Activated CD8-positive, alpha-beta T cell treated with anti-CD3 and anti-CD28 coated beads for 36 hours (primary cell): ENCODE data around the gene SPTAN1. TPM values are rescaled to one million over a fixed set of nuclear protein-coding genes. Genes with fewer than 3 reads are reported as not detected.

Experiments used
- ATAC-seq: fragments of 200-7000 bp; cut with Tn5 transposase; one replicate; pipeline ENCODE4 v1.10.0; 2021; ENCODE audit warnings: mild to moderate bottlenecking, moderate library complexity
- CTCF ChIA-PET: fragments of 350-600 bp; sonication (Branson Sonifier 250); formaldehyde crosslinking; loops from one replicate; lab custom pipeline; 2021; ENCODE audit warnings: antibody characterized with exemption; lab: Charles Lee
- POLR2A ChIA-PET: fragments of 350-600 bp; sonication (Branson Sonifier 250); formaldehyde crosslinking; loops from one replicate; lab custom pipeline; 2021; ENCODE audit warnings: antibody characterized with exemption; lab: Charles Lee
- DNase-seq: peaks from one replicate; pipeline ENCODE4 v3.0.0-alpha.2; 2020
- H3K27ac Mint-ChIP-seq: one replicate; pipeline ENCODE4 v1.8.0; 2021; ENCODE audit warnings: mild to moderate bottlenecking, mixed read lengths
- H3K27me3 Mint-ChIP-seq: one replicate; pipeline ENCODE4 v1.8.0; 2021; ENCODE audit warnings: mixed read lengths
- H3K36me3 Mint-ChIP-seq: one replicate; pipeline ENCODE4 v1.8.0; 2021; ENCODE audit warnings: low read depth, mixed read lengths
- H3K4me1 Mint-ChIP-seq: one replicate; pipeline ENCODE4 v1.8.0; 2021; ENCODE audit warnings: low read depth, mixed read lengths
- H3K4me3 Mint-ChIP-seq: one replicate; pipeline ENCODE4 v1.8.0; 2021; ENCODE audit warnings: mild to moderate bottlenecking, moderate library complexity, mixed read lengths
- H3K9me3 Mint-ChIP-seq: one replicate; pipeline ENCODE4 v1.8.0; 2021; ENCODE audit warnings: mixed read lengths
- intact Hi-C: fragments of 100-400 bp; cut with micrococcal nuclease; formaldehyde crosslinking; loops from one replicate; pipeline ENCODE4 v1.10.0; 2022
- total RNA-seq, 2 experiments: library from RNA; stranded (reverse); gene quantifications; one replicate each; pipeline ENCODE4 v1.2.3, GENCODE V29; 2021
- TF ChIP-seq, protein P1 (sequence below): fragments of 200-600 bp; IDR thresholded peaks from one replicate; pipeline ENCODE4 v1.8.0; 2022; ENCODE audit warnings: antibody characterized with exemption, mild to moderate bottlenecking

Gene SPTAN1
- total RNA-seq, 2 experiments from 2014 or later, result 178 to 183 TPM

DNA sequence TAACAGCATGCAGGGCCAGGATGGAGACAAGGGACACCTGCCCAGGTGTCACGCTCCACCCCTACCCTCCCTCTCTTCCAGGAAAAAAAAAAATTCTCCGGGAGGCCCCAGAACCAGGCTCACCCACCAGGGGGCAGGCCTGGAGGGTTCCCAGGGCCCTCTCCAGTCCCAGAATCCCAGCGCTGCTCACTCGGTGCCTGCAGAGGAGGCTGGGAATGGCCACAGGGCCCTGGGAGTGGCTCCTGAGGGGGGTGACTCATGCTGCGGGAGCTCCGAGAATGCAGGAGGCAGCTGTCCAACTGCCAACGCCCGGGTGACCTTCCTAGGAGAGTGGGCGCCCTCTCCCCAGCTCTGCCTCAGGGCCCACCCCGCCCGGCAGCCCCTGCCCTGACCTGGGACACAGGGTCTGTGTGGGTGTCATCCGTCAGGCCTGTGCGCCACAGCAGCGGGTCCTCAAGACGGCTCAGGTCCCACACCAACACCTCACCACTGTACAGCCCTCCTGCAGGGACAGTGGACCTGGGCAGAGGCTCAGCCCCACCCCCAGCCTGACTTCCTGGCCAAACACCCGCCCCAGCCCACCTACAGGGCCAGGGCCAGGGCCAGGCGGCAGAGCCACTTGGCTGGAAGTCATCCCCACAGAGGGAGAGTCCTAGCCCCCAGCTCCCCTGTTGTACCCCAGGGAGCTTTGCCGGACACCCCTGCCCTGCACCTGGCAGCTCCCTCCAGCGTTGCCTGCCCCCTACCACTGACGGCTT, 83.1 kb downstream of the SPTAN1 start:
- POLR2A ChIA-PET, result no interaction called here
- Mint-ChIP-seq H3K4me3 (no peak overlapping the region), H3K27me3 (no peaks in the 10 kb centered on the region), H3K27ac (no peak overlapping the region), H3K9me3 (no peaks in the 10 kb centered on the region), H3K36me3 (peaks cover 15% of the 10 kb centered on the region), H3K4me1 (no peaks in the 10 kb centered on the region)
- ATAC-seq (no peak), DNase-seq (no peak)
- TF ChIP-seq, protein P1, sequence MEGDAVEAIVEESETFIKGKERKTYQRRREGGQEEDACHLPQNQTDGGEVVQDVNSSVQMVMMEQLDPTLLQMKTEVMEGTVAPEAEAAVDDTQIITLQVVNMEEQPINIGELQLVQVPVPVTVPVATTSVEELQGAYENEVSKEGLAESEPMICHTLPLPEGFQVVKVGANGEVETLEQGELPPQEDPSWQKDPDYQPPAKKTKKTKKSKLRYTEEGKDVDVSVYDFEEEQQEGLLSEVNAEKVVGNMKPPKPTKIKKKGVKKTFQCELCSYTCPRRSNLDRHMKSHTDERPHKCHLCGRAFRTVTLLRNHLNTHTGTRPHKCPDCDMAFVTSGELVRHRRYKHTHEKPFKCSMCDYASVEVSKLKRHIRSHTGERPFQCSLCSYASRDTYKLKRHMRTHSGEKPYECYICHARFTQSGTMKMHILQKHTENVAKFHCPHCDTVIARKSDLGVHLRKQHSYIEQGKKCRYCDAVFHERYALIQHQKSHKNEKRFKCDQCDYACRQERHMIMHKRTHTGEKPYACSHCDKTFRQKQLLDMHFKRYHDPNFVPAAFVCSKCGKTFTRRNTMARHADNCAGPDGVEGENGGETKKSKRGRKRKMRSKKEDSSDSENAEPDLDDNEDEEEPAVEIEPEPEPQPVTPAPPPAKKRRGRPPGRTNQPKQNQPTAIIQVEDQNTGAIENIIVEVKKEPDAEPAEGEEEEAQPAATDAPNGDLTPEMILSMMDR, result peak; percentile 21
- intact Hi-C loops, result no loop called here
- CTCF ChIA-PET, result interaction anchor here (1.0 kb wide), 1 partner anchor 216 kb away, joined by 3 read pairs; no protein-coding TSS in a partner anchor

DNA sequence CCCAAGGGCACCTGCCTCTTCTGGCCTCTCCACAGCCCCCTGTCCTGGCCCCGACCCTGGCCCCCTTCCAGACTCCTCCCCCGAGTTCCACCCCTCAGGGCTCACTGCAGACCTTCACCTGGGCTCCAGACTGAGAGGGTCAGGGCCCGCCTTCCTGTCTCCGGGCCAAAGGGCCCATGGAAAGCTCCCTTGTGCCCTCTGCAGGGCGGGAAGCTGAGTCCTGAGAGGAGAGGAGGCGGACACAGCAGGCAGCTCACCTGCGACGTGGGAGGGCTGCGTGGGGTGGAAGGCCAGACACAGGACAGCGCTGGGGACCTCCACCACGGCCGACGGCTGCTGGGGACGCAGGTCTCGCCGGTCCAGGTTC, 83.6 kb downstream of the SPTAN1 start:
- intact Hi-C loops, result no loop called here
- CTCF ChIA-PET, result no interaction called here
- TF ChIP-seq, protein P1, result no peak
- Mint-ChIP-seq H3K4me1 (no peaks in the 10 kb centered on the region), H3K9me3 (no peaks in the 10 kb centered on the region), H3K27ac (no peak overlapping the region), H3K36me3 (peaks cover 15% of the 10 kb centered on the region), H3K4me3 (no peak overlapping the region), H3K27me3 (no peaks in the 10 kb centered on the region)
- ATAC-seq (no peak), DNase-seq (no peak)
- POLR2A ChIA-PET, result no interaction called here

DNA sequence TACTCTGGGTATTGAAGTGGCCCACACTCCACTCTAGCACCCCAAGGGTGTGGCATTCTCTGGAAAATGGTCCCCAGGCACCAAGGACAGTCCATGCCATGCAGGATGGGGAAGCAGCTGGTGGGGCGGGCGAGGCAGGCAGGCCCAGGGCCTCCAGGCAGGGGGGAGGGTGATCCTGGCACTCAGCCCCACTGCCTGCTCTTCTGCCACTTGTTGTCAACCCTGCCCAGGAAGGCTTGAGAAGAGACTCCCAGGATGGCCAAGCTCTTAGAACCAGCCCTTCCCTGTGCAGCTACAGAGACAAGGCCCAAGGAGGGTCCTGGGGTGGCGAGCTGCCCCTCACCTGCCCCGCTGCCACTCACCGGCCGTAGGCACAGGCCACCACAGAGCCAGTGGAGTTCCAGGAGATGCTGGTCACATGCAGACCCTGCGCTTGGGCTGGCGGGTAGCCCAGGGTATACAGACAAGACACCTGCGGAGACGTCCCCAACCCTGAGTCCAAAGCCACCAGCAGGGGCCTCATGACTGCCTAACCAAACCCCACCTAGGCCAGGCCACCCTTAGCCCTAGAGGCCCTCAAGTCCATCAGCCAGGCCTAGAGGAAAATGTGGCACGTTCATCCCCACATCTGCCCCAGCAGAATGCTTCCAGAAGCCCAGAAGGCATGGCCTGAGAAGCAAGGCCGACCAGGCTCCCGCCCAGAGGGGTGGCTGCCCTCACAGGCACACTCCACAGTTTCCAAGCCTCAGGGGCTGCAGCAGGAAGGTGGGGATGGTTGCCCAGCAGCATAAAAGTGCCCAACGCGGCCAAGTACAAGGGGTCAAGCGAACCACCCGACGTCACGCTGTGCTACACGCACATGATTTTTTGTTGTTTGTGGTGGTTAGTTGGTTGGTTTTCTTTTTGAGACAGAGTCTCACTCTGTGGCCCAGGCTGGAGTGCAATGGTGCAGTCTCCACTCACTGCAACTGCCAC, 84.5 kb downstream of the SPTAN1 start:
- intact Hi-C loops, result no loop called here
- Mint-ChIP-seq H3K4me3 (no peak overlapping the region), H3K27ac (no peak overlapping the region), H3K4me1 (no peaks in the 10 kb centered on the region), H3K36me3 (peaks cover 13% of the 10 kb centered on the region), H3K27me3 (no peaks in the 10 kb centered on the region), H3K9me3 (no peaks in the 10 kb centered on the region)
- TF ChIP-seq, protein P1, result no peak
- POLR2A ChIA-PET, result no interaction called here
- ATAC-seq (no peak), DNase-seq (no peak)
- CTCF ChIA-PET, result interaction anchor here (1.4 kb wide), 1 partner anchor 65 kb away, joined by 3 read pairs; the partner anchor contains the start of gene PKN3

DNA sequence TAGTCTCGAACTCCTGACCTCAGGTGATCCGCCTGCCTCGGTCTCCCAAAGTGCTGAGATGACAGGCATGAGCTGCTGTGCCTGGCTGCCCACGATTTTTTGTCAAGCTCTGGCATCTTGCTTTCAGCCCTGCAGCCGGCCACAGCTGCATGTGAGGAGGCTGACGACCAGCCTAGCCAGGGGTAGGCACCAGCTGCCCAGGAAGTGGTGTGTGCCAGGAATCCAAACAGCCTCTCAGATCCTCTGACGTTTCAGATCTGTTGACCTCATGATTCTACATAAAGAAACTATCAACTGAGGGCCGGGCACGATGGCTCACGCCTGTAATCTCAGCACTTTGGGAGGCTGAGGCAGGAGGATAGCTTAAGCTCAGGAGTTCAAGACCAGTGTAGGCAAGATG, 85.3 kb downstream of the SPTAN1 start:
- Mint-ChIP-seq H3K27me3 (no peaks in the 10 kb centered on the region), H3K4me3 (no peak overlapping the region), H3K9me3 (no peaks in the 10 kb centered on the region), H3K4me1 (no peaks in the 10 kb centered on the region), H3K27ac (no peak overlapping the region), H3K36me3 (peaks cover 10% of the 10 kb centered on the region)
- DNase-seq (no peak), ATAC-seq (no peak)
- CTCF ChIA-PET, result interaction anchor here (1.4 kb wide), 1 partner anchor 64 kb away, joined by 3 read pairs; the partner anchor contains the start of gene PKN3
- intact Hi-C loops, result no loop called here
- POLR2A ChIA-PET, result no interaction called here
- TF ChIP-seq, protein P1, result no peak
